Body of pancreas (tissue), 4 donors: ENCODE data around the gene NBEAL2.

Experiments
- CTCF ChIP-seq, 7 experiments: fragments of 450-650 bp in 4 of 7; fragments of 200-600 bp in 3 of 7; sonication (generic) in 3 of 7; IDR thresholded peaks; one replicate each; pipeline ENCODE4 v1.5.1; 2016 to 2019; ENCODE audit warnings: antibody characterized with exemption in 7 of 7
- POLR2A ChIP-seq, 3 donors: fragments of 450-650 bp; IDR thresholded peaks; one replicate each; pipeline ENCODE4 v1.6.1; 2016; ENCODE audit warnings: antibody characterized with exemption in 3 of 3, mild to moderate bottlenecking in 2 of 3

DNA sequence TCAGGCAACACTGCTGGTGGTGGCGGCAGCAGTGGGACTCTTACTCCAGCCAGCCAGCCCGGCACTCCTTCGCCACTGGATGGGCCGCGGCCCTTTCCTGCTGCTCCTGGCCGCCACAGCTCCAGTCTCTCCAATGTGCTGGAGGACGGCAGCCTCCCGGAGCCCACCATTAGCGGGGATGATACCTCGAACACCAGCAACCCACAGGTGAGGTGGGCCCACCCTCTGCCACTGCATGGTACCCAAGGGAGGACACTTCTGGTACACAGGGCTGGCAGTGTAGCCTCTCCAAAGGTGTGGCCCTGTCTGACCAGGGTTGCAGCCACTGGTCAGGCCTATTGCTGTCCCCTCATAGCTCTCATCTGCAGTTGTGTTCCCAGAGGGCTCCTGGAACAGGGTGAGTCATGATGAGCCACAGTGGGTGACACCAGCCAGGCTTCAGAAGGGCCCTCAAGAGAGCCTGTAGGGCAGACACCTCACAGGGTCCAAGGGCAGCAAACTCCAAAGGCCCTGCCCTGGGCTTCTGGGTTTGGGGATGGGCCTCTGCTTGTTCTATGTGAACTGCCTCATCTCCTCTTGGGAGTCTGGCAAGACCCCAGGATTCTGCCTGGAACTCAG lies 20.8 kb downstream of the NBEAL2 start:
- no peak for TF ChIP-seq CTCF (IDR thresholded peaks at IDR 0.05)
- TF ChIP-seq POLR2A (IDR thresholded peaks at IDR 0.05), result no peak
